VCaP (cell line): ENCODE results near the gene ARHGEF17.

Experiments used
- H3K27ac ChIP-seq: fragments of 450-650 bp; 2 replicates; pipeline ENCODE4 v1.5.1; 2017
- TF ChIP-seq, protein P1 (sequence below): fragments of 450-650 bp; conservative IDR thresholded peaks from 2 replicates; pipeline ENCODE4 v1.5.1; 2017; ENCODE audit warnings: mild to moderate bottlenecking, moderate library complexity

Gene ARHGEF17

DNA sequence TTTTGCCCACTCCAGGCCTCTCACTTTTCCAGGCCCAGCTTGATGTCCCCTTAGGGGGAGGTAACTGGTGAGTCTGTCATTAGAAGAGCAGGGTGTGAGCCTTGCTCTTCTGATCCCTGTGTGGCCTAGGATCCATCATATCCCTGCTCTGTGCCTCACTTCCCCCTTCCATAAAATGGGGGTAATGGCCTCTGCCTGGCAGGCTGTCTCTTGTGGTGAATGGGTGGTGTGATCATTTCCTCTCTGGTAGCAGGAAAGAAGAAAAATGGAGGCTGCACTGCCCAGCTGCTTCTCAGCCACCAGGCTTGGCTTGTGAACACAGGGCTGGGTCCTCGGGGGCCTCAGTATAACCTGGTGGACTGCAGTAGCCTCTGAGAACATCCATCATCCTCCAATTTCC, 5.6 kb downstream of the ARHGEF17 start:
- TF ChIP-seq, protein P1, sequence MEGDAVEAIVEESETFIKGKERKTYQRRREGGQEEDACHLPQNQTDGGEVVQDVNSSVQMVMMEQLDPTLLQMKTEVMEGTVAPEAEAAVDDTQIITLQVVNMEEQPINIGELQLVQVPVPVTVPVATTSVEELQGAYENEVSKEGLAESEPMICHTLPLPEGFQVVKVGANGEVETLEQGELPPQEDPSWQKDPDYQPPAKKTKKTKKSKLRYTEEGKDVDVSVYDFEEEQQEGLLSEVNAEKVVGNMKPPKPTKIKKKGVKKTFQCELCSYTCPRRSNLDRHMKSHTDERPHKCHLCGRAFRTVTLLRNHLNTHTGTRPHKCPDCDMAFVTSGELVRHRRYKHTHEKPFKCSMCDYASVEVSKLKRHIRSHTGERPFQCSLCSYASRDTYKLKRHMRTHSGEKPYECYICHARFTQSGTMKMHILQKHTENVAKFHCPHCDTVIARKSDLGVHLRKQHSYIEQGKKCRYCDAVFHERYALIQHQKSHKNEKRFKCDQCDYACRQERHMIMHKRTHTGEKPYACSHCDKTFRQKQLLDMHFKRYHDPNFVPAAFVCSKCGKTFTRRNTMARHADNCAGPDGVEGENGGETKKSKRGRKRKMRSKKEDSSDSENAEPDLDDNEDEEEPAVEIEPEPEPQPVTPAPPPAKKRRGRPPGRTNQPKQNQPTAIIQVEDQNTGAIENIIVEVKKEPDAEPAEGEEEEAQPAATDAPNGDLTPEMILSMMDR = no peak
- no peak overlapping the region for H3K27ac ChIP-seq

DNA sequence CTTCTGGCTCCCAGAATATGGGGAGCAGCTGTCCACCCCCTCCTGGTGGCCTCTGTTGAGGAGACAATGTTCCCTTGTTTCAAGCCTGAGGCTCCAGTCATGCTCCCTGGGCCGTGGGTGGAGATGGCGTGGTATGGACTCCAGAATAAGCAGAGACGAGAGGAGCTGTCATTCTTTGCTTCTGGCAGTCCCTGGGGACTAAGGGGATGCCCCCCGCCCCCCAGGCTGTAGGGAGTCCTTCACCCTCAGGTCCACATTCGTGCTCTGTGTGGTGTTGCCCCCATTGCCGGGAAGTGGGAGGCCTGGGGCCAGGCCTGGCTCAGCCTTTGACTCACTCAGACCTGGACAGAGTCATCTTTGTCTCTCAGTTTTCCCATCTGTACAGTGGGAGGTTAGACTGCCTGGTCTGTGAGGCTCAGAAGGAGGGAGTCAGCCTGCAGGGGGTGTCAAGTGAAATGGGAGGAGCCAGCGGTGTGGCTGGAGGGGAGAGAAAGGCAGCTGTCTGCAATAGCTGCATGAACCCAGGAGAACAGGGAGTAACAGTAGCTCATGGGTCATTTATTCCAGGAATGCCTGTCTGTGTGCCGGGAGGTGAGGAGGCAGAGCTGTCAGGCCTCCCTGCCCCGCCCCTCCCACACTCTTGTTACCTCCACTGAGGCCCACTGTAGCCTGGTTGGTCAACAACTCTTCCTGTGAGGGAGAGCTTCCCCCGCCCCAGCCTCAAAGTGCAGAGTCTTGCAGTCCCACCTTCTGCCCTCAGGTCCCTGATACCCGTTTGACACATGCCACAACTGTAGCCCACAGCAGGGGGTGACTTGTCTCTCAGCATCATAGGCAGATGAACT, 6.3 kb downstream of the ARHGEF17 start:
- TF ChIP-seq, protein P1 = no peak
- H3K27ac ChIP-seq = no peak overlapping the region

DNA sequence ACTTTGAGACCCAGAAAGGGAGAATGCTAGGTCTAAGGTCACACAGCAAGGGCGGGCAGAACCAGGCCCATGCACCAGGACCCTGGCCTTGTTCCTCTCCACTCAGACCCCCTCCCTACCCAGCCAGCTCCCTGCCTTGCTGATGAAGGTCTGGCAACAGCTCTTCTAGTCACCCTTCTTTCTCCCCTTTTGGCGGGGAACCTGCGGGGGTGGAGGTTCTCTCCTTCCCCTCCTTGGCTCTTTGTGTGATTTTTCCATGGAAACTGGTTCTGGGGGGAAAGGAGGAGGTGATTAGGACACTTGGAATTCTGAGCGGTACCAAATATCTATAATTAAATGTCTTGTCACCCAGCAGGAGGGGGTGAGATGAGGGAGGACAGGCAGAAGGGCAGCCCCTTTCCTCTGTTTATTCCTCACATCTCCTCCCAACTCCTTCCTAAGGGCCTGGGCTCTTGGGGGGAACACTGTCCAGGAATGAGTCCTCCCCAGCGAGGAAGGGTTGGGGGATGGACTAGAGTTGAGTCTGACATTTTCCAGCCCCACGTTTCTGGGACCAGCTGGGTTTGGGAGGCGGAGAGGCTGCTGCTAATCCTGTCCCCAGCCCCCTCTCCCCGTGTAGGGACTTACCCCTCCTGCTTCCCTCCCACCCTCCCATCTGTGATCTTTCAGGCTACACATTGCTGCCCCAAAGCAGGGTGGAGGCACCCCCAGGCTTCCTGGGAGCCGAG, 7.4 kb downstream of the ARHGEF17 start:
- TF ChIP-seq, protein P1 = no peak
- H3K27ac ChIP-seq = no peak overlapping the region

DNA sequence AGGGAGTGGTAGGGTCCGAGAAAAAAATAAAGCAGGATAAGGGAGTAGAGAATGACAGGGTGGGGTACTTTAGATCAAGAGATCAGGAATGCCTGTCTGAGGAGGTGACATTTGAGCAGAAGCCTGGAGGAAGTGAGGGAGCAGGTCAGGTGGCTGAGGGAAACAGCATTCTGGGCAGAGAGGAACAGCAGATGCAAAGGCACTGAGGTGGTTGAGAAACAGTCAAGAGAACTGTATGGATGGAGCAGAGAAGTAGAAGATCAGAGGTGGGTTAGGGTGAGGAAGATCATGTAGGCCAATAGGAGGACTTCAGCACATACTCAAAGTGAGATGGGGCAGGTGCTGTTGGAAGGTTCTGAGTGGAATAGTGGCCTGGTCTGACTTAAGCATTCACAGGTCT, 8.3 kb downstream of the ARHGEF17 start:
- H3K27ac ChIP-seq = no peak overlapping the region
- TF ChIP-seq, protein P1 = no peak

DNA sequence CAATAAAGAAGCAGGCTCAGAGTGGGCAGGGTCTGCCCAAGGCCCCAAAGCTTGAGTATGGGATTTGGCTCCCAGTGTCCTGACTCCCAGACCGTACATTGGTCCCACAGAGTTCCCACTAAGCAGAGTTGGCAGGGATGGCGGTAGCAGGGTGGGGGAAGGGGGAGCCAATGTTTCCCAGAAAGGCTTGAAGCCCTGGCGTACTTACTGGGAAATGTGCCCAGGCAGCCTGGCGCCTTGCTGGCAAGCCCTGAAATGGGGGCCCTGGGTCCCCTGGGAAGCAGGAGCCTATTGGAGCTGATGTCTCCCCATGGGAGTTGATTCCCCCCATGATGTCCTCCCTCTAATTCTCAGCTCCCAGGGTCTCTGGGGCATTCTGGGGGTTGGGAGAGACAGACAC, 9.3 kb downstream of the ARHGEF17 start:
- no peak overlapping the region for H3K27ac ChIP-seq
- TF ChIP-seq, protein P1 = no peak

DNA sequence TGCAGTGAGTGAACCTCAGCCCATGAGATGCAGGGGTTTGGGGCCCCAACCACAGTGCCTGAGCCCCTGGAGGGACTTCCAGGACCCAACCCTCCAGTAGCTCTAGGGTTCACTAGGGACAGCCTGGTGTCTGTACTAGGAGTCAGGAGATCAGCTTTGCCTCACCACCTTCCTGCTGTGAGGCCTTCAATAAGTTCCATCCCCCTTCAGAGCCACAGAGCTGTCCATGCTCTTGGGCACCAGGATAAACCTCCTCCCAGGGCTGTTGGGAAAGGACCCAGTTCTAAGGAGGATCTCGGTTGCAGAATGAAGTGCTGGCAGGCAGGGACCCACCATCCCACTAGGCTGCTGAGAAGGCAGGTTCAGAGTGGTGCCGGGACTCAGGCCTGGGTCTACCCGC, 9.7 kb downstream of the ARHGEF17 start:
- TF ChIP-seq, protein P1 = no peak
- no peak overlapping the region for H3K27ac ChIP-seq

DNA sequence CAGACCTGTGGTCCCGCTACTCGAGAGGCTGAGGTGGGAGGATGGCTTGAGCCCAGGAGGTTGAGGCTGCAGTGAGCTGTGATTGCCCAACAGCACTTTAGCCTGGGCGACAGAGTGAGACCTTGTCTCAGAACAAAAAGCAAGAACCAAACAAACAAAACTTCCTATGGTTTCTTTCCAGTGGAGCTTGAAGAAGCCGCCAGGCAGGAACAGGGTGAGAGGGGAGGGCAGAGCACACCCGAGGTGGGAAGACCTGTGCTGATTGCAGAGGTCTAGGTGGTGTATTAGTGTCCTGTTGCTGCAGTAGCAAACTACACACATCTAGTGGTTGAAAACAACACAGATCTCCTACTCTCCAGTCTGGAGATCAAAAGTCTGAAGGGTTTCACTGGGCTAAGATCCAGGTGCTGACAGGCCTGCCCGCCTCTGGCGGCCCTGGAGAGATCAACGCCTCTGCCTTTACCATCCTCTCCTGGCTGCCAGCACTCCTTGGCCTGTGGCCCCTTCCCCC, 10.5 kb downstream of the ARHGEF17 start:
- TF ChIP-seq, protein P1 = no peak
- H3K27ac ChIP-seq = no peak overlapping the region
